BLaER1 (cell line): ENCODE results near the gene GOLGA5.
"Not testable (repeated sequence)": the region's sequence is repeated elsewhere in the genome, so short reads cannot be mapped to it uniquely, and the experiment has no call there.

ENCODE experiments used
- H3K27ac ChIP-seq: shearing (Covaris generic); formaldehyde crosslinking; 2 replicates; pipeline ENCODE4 v1.8.1; 2022
- H3K27me3 ChIP-seq: shearing (Covaris generic); formaldehyde crosslinking; 2 replicates; pipeline ENCODE4 v1.8.1; 2022
- H3K36me3 ChIP-seq: shearing (Covaris generic); formaldehyde crosslinking; 2 replicates; pipeline ENCODE4 v1.8.1; 2022
- H3K4me1 ChIP-seq: shearing (Covaris generic); formaldehyde crosslinking; 2 replicates; pipeline ENCODE4 v1.8.1; 2022
- H3K4me2 ChIP-seq: shearing (Covaris generic); formaldehyde crosslinking; 2 replicates; pipeline ENCODE4 v1.8.1; 2022
- H3K4me3 ChIP-seq: shearing (Covaris generic); formaldehyde crosslinking; 2 replicates; pipeline ENCODE4 v1.8.1; 2022
- H3K9ac ChIP-seq: shearing (Covaris generic); formaldehyde crosslinking; 2 replicates; pipeline ENCODE4 v1.8.1; 2022
- H3K9me3 ChIP-seq: shearing (Covaris generic); formaldehyde crosslinking; 2 replicates; pipeline ENCODE4 v1.8.1; 2022
- H4K20me1 ChIP-seq: shearing (Covaris generic); formaldehyde crosslinking; 2 replicates; pipeline ENCODE4 v1.8.1; 2022
- Cebpa-rat ChIP-seq: shearing (Covaris generic); IDR thresholded peaks from 2 replicates; pipeline ENCODE4 v1.8.1; 2022

The GOLGA5 gene

DNA sequence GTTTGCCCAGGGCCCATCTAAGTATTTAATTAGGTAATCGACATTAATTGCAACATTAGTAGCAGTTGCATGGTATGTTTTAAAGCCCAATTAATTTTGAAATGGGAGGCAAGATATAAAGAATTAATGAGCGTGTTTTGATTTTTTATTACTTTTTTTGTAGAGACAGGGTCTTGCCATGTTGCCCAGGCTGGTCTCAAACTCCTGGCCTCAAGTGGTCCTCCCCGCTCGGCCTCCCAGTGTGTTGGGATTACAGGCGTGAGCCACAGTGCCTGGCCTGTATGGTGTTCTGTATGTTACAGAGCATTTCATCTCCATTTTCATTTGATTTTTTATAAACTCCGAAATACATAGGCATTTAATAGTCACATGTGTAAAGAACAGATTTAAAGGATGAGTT, 856 bp downstream of the GOLGA5 start:
- Histone ChIP-seq H3K9ac (peak overlapping the region; percentile 93), H3K4me1 (peaks cover 21% of the 10 kb centered on the region), H3K27me3 (no peaks in the 10 kb centered on the region), H3K27ac (peak overlapping the region; percentile 84), H3K36me3 (peaks cover 29% of the 10 kb centered on the region), H4K20me1 (peaks cover 6% of the 10 kb centered on the region; the same call in 1 of the 2 replicates), H3K9me3 (peaks cover 20% of the 10 kb centered on the region), H3K4me3 (peak overlapping the region; percentile 82), H3K4me2 (peak overlapping the region; percentile 81)
- no peak for TF ChIP-seq Cebpa-rat

- H3K9me3 ChIP-seq: peaks cover 6% of the 10 kb centered on the region; the same call in 1 of the 2 replicates
- peaks cover 32% of the 10 kb centered on the region for H3K4me1 ChIP-seq
- H3K27ac ChIP-seq: no peak overlapping the region
- no peak overlapping the region for H3K4me2 ChIP-seq
- no peak overlapping the region for H3K4me3 ChIP-seq
- H4K20me1 ChIP-seq: peaks cover 35% of the 10 kb centered on the region
- peaks cover 46% of the 10 kb centered on the region for H3K36me3 ChIP-seq
- H3K27me3 ChIP-seq: no peaks in the 10 kb centered on the region
- no peak for TF ChIP-seq Cebpa-rat
- H3K9ac ChIP-seq: no peak overlapping the region
These were observed 4.0 kb downstream of the GOLGA5 start for GRCh38 chr14:92797935-92798653.

- H4K20me1 ChIP-seq: peaks cover 36% of the 10 kb centered on the region
- no peak overlapping the region for H3K4me3 ChIP-seq
- H3K4me1 ChIP-seq: peaks cover 26% of the 10 kb centered on the region
- no peak overlapping the region for H3K4me2 ChIP-seq
- peaks cover 54% of the 10 kb centered on the region for H3K36me3 ChIP-seq
- TF ChIP-seq Cebpa-rat: no peak
- no peaks in the 10 kb centered on the region for H3K27me3 ChIP-seq
- H3K27ac ChIP-seq: no peak overlapping the region
- no peaks in the 10 kb centered on the region for H3K9me3 ChIP-seq
- no peak overlapping the region for H3K9ac ChIP-seq
These were observed 4.7 kb downstream of the GOLGA5 start for GRCh38 chr14:92798811-92799210.

- Histone ChIP-seq H3K4me1 (peaks cover 24% of the 10 kb centered on the region), H3K36me3 (peaks cover 63% of the 10 kb centered on the region), H3K27me3 (no peaks in the 10 kb centered on the region), H3K4me2 (peak overlapping the region; percentile 28; the same call in 1 of the 2 replicates), H3K4me3 (no peak overlapping the region), H3K9me3 (no peaks in the 10 kb centered on the region), H3K27ac (no peak overlapping the region), H3K9ac (no peak overlapping the region), H4K20me1 (peaks cover 46% of the 10 kb centered on the region)
- no peak for TF ChIP-seq Cebpa-rat
These were observed 5.9 kb downstream of the GOLGA5 start for GRCh38 chr14:92800012-92800411.

DNA sequence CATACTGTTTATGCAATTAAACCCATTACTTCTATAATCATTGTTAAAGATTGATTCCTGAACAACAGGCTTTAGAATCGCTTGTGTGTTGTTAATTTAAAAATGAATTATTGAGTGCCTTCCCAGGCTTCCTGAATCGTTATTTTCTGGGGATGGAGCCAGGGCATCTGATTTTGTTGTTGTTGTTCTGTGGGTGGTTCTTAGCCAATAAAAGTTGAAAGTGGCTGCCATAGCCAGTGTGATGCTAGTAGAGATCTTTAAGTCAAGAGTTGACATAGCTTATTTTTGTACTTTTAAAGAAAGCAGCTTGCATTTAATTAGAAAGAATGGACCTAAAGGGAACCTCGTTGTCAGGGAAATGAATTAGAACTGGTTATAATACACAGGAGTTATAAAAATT, 6.4 kb downstream of the GOLGA5 start:
- TF ChIP-seq Cebpa-rat: no peak
- Histone ChIP-seq H3K27me3 (no peaks in the 10 kb centered on the region), H3K36me3 (peaks cover 63% of the 10 kb centered on the region), H3K4me2 (peak overlapping the region; percentile 28; the same call in 1 of the 2 replicates), H3K4me3 (no peak overlapping the region), H3K4me1 (peaks cover 19% of the 10 kb centered on the region), H3K9me3 (no peaks in the 10 kb centered on the region), H3K27ac (no peak overlapping the region), H4K20me1 (peaks cover 51% of the 10 kb centered on the region), H3K9ac (no peak overlapping the region)

GRCh38 chr14:92801917-92802316, 7.8 kb downstream of the GOLGA5 start:
- TF ChIP-seq Cebpa-rat: no peak
- peaks cover 74% of the 10 kb centered on the region for H3K36me3 ChIP-seq
- no peak overlapping the region for H3K9ac ChIP-seq
- H3K4me2 ChIP-seq: no peak overlapping the region
- H4K20me1 ChIP-seq: peaks cover 52% of the 10 kb centered on the region
- H3K27ac ChIP-seq: no peak overlapping the region
- H3K27me3 ChIP-seq: no peaks in the 10 kb centered on the region
- H3K9me3 ChIP-seq: no peaks in the 10 kb centered on the region
- no peak overlapping the region for H3K4me3 ChIP-seq
- H3K4me1 ChIP-seq: peaks cover 16% of the 10 kb centered on the region

- Histone ChIP-seq H3K27me3 (no peaks in the 10 kb centered on the region), H3K36me3 (peaks cover 74% of the 10 kb centered on the region), H3K27ac (no peak overlapping the region), H3K4me1 (peaks cover 16% of the 10 kb centered on the region), H3K4me3 (no peak overlapping the region), H4K20me1 (peaks cover 52% of the 10 kb centered on the region), H3K9ac (no peak overlapping the region), H3K9me3 (no peaks in the 10 kb centered on the region), H3K4me2 (no peak overlapping the region)
- TF ChIP-seq Cebpa-rat: no peak
These were observed 8.6 kb downstream of the GOLGA5 start for GRCh38 chr14:92802678-92803077.

DNA sequence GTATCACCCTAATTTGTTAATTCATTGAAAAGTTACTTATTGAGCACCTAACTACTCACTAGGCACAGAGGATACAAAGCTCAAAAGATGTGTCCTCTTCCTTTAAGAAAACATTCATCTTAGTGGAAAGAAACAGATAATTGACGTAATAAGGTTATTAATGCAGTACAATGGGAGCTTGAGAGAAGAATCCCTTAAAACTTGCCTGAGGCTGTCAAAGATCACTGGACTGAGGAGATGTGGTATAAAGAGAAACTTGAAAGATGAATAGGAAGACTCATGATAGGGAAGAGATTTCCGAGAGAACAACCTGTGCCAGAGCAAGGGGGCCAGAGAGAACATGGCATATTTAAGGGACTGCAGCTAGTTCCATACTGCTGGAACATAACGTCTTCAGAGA, 19.1 kb downstream of the GOLGA5 start:
- H4K20me1 ChIP-seq: no peaks in the 10 kb centered on the region
- no peak overlapping the region for H3K4me3 ChIP-seq
- H3K9me3 ChIP-seq: no peaks in the 10 kb centered on the region
- H3K36me3 ChIP-seq: peaks cover 96% of the 10 kb centered on the region
- no peak for TF ChIP-seq Cebpa-rat
- H3K27me3 ChIP-seq: no peaks in the 10 kb centered on the region
- no peaks in the 10 kb centered on the region for H3K4me1 ChIP-seq
- no peak overlapping the region for H3K9ac ChIP-seq
- H3K27ac ChIP-seq: no peak overlapping the region
- H3K4me2 ChIP-seq: no peak overlapping the region

- no peak for TF ChIP-seq Cebpa-rat
- H4K20me1 ChIP-seq: 0 out of 2 replicates have a peak, but pooled peaks cover 8% of the 10 kb centered on the region
- peaks cover 87% of the 10 kb centered on the region for H3K36me3 ChIP-seq
- H3K27ac ChIP-seq: no peak overlapping the region
- no peaks in the 10 kb centered on the region for H3K27me3 ChIP-seq
- H3K9me3 ChIP-seq: no peaks in the 10 kb centered on the region
- H3K4me3 ChIP-seq: no peak overlapping the region
- no peak overlapping the region for H3K4me2 ChIP-seq
- no peaks in the 10 kb centered on the region for H3K4me1 ChIP-seq
- no peak overlapping the region for H3K9ac ChIP-seq
These were observed 25.0 kb downstream of the GOLGA5 start for GRCh38 chr14:92819011-92819597.

DNA sequence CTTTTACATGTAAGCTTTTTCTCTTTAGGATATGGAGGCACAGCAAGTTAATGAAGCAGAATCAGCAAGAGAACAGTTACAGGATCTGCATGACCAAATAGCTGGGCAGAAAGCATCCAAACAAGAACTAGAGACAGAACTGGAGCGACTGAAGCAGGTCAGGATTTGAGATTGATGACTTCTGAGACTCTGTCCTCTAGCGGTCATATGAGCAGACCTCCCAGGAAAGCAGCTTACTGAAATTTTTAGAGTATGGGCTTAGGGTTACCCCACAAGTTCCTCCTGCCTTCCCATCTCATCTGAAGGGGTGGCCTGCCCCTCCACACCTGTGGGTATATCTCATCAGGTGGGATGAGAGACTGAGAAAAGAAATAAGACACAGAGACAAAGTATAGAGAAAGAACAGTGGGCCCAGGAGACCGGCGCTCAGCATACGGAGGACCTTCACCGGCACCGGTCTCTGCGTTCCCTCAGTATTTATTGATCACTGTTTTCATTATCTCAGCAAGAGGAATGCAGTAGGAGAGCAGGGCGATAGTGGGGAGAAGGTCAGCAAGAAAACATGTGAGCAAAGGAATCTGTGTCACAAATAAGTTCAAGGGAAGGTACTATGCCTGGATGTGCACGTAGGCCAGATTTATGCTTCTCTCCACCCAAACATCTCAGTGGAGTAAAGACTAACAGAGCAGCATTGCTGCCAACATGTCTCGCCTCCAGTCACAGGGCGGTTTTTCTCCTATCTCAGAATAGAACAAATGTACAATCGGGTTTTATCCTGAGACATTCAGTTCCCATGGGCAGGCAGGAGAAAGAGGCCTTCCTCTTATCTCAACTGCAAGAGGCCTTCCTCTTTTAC, 25.8 kb downstream of the GOLGA5 start:
- H3K4me2 ChIP-seq, H3K27me3 ChIP-seq, H3K9me3 ChIP-seq, H3K4me1 ChIP-seq, H3K27ac ChIP-seq, H3K9ac ChIP-seq, H4K20me1 ChIP-seq, H3K4me3 ChIP-seq: not testable (repeated sequence)
- peaks cover 87% of the 10 kb centered on the region for H3K36me3 ChIP-seq

DNA sequence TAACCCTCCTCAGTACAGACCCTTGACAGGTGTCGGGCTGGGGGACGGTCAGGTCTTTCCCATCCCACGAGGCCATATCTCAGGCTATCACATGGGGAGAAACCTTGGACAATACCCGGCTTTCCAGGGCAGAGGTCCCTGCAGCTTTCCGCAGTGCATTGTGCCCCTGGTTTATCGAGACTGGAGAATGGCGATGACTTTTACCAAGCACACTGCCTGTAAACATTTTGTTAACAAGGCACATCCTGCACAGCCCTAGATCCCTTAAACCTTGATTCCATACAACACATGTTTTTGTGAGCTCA, 26.4 kb downstream of the GOLGA5 start:
- not testable (repeated sequence) for H3K4me1 ChIP-seq, H3K27ac ChIP-seq, H3K9me3 ChIP-seq, H3K9ac ChIP-seq, H3K4me3 ChIP-seq, H4K20me1 ChIP-seq, H3K27me3 ChIP-seq, H3K4me2 ChIP-seq
- H3K36me3 ChIP-seq: peaks cover 86% of the 10 kb centered on the region
